Measurements from ENCODE around the gene PHEX.

The PHEX gene

DNA sequence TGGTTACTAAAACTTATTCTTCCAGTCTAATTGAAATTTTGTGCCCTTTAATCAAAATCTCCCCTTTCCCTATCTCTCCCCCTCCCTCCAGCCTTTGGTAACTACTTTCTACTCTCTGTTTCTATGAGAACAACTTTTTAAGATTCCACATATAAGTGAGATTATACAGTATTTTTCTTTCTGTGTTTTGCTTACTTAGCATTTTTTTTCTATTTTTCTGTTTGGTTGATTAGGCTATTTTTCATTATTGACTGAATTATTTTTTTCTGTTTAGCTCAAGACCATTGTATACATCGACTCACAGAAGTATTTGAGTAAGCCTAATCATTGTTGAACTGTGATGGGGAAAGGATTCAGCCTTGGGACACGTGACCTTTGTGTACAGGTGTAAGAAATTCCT is 116.4 kb downstream of the PHEX start:
- no peak for DNase-seq (ENCODE audit: low read depth)

DNA sequence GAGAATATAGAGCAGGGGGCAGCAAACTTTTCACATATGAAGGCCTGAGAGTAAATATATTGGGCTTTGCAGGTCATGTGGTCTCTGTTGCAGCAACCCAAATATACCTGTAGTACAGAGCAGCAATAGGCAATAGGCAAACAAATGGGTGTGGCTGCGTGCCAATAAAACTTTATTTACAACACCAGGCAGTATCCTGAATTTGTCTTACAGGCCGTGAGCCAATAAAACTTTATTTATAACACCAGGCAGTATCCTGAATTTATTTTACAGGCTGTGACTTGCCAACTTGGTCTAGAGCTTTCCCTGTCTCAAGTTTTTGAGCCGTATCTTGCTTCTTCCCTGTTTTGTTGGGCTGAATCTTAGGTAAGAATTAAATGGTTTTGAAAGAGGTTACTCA is 118.2 kb downstream of the PHEX start:
- DNase-seq (ENCODE audit: low read depth), result no peak

DNA sequence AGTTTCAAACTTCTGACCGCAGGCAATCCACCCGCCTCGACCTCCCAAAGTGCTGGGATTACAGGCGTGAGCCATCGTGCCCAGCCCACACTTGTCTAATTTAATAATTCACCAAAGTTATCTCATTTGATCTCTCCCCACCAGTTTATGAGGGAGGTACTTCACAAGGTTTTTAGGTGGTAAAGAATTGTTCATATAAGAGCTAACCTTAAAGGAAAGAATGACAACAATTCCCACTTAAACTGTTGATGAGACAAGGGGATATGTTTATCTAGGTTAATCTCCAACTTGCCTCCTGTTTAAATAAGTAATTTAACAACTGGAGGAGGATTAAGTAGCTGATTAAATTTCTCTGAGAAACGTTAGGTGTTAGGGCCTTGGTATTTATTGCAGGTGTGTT is 123.0 kb downstream of the PHEX start:
- no peak for DNase-seq (ENCODE audit: low read depth)

DNA sequence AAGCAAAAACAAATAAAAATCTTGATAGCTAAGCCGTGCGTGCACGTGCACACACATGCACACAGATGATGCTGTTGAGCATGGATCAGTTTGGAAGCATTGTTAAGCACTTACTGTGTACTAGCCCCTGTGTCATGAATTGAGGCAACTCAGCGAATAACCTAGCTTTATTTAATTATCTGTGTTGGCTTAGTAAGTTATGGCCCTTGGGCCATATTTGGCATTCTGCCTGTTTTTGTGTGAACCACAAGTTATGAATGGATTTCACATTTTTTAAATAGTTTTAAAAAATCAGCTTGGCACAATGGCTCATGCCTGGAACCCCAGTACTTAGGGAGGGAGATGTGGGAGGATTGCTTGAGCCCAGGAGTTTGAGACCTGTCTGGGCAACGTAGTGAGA is 126.9 kb downstream of the PHEX start:
- peak; percentile 69 for DNase-seq (ENCODE audit: low read depth)

DNA sequence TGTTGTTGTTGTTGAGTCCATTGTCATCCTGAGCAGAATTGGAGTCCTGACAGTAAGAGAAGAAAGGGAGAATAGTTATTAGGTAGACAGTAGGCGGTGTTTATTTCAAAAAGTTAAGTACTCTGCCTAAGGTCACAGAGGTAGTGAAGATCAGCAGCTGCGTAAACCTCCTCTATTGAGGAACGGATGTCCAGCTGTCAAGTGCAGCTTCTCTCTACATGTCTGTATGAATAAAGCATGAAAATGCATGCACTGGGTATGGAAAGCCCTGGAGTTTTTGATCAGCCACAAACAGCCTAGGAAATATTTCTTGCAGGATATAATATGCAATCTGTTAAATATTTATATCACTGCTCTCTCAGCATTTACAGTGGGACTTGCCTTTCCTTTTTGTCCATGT is 131.2 kb downstream of the PHEX start:
- DNase-seq (ENCODE audit: low read depth), result no peak

DNA sequence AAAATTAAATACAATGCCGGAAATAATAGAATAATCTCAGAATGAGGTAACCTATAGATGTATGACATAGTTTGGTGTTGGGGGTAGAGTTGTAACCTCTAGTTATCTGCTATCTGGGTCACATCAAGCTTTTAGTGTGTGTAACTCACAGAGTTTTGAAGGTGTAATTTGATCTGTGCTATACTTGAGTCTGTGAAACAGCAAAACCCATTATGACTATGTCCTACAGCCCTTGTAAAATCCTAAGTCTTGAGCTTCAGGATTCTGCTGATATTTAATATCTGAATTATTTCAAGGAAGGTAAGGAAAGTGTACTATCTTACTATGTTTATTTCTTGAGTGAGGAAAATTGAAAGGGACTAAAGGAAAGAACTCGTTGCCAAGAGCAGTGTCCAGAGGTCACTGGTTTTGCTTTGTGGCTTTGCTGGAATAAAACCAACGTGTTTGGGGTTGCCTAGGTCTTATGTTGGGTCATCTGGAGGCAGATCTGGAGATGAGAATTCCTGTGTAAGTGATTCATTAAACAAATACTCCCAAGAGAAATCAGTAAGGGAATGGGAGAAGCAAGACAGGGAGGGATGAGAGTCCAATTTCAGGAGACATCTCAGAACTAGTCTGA is 132.8 kb downstream of the PHEX start:
- peak; percentile 27 for DNase-seq (ENCODE audit: low read depth)

DNA sequence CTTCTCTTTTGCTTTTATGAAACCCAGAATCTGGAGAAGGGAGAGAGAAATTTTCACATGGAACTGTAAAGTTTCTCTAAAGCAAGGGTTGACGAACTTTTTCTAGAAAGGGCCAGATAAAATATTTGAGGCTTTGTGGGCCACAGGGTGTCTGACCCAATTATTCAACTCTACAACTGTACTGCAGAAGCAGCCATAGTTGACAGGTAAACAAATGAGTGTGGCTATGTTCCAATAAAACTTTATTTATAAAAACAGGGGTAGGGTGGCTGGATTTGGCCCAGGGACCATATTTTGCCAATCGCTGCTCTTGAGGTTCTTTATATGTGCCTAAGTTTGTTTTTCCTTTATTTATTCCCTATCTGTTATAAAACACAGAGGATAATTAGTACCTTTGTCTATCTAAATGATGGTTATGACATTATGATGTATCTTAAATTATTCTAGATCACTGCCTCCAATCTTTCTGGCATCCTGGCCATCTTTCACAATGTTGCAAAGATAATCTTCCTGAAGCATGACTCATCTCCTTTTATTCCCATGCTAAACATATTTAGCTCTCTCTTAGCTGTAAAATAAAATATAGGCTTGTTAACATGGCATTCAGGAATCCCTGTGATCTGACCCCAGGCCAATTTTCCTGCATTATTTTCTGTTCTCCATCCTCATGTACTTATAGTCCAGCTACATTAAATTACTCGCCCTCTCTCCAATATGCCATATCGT is 133.8 kb downstream of the PHEX start:
- peak; percentile 62 for DNase-seq (ENCODE audit: low read depth)

DNA sequence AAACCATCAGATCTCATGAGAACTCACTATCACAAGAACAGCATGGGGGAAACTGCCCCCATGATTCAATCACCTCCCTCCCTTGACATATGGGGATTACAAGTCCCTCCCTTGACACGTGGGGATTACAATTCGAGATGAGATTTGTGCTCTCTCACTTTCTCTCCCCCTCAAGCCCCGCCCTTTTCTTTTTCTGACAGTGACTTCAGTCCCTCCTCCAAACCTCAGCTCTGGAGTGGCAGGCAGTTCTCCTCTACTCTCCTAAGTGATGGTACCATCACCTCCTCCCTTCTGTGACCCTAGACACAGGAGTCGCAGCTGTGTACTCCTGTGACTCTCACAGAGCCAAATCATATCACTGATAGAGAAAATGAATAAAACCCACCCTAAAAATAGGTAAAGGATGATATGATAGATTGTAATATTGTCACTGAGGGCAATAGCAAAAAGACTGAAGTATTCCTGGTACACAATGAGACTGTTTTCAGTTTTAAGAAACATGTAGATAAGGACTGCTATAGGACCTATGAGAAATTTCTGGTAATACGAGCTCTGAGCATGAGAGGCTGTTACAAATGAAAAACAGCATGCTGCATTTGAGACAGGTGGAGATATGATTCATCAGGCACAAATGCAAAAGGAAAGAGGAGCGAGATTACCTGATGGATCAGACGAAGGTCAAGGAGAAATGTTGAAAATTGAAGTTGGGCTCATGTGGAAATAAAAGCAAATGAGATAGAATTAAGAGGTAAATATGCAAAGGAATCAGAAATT is 139.3 kb downstream of the PHEX start:
- DNase-seq (ENCODE audit: low read depth), result no peak

DNA sequence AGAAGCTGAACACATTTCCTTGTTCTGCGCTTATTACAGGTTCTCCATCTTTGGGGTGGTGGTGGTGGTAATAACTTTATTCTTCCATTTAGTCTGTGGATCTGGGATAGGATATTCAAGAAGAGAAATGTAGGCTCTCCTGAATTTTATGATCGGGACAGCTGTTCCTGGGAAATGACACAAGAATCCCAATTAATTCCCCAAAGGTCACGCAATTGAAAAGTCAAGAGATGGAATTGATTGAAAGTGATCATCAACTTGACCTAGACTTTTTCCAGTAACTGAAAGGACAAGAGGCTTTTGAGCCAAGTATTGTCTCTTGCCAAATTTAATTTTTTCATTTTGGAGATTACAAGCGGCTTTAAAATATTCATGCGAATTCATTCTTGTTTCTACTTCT is 141.8 kb downstream of the PHEX start:
- no peak for DNase-seq (ENCODE audit: low read depth)

DNA sequence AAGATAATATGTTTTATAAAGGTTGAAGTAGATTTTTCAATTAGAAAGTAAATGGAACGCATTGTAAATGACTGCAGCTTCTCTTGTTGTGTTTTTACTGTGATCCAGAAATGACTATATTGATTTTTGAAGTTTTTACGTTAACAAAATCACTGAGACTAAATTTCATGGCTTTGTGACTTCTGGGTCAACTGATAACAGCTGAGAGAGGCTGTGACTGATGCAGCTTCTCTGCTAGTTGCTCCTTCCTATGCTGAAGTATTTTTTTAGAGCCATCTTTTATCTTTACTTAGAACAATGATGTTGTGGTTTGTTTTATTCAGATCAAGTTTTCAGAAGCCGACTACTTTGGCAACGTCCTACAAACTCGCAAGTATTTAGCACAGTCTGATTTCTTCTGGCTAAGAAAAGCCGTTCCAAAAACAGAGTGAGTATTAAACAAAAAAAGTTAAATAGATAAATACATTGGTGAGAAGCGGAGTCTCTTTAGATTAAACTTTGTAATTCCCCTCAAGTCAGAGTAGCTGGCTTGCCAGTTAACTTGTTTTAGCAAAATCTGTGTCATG is 145.9 kb downstream of the PHEX start:
- no peak for DNase-seq (ENCODE audit: low read depth)

DNA sequence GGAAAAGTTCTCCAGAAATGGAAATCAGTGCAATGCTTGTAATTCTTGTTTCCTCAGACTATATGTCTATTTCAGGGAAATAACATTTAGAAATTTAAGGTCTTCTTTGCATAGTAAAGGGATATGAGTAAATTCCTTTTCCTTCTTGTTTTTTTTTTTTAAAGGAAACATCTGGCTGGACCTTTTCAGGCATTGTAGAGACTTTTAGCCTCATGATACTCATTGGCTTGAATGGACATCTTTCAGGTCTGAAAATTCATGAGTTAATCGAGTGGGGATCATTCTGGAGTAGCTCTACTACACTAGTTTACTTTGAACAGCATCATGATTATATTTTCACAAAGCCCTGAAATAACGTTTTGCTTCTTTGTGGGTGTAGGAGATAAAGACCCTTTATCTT is 152.0 kb downstream of the PHEX start:
- no peak for DNase-seq (ENCODE audit: low read depth)

DNA sequence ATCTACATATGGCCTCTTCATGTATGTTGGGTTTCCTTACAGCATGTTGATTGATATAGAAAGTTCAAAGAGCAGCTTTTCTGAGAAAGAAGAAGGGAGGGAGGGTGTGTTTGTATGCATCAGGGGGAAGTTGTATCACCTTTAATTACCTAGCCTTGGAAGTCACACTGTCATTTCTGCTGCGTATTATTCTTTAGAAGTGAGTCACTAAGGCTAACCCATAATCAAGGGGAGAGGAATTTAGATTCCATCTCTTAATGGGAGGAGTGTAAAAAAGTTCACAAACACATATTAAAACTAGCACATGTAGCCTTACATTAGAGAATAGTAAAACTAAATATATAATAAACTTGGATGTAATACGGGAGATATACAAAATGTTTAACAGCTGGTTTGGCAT is 154.0 kb downstream of the PHEX start:
- no peak for DNase-seq (ENCODE audit: low read depth)

DNA sequence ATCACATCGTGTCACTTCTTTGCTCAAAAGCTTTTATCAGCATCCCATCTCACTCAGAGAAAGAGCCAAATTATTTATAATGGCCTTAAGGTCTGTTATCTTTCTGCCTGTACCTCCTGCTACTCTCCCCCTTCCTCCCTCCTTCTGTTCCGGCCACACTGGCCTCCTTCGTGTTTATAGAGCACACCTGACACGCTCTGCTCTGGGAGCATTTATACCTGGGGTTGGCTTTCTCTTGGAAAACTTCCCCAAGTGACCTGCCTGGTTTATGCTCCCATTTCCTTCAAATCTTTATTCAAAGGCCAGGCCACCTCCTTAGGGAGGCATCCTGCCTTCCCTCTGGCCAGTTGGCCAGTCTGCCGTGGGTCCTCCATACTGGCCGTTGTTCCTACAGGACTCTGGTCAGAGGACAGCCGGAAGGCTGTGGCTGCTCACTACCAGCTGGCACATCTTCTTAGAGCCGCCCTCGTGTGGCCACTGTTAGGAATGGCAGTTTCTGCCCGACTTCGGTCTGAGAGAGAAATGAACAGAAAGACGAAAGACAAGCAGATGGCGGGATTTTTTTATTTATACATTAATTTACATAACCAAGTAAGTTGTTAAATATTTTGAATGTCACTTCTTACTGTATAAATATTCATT is 160.4 kb downstream of the PHEX start:
- peak; percentile 52 for DNase-seq (ENCODE audit: low read depth)

DNA sequence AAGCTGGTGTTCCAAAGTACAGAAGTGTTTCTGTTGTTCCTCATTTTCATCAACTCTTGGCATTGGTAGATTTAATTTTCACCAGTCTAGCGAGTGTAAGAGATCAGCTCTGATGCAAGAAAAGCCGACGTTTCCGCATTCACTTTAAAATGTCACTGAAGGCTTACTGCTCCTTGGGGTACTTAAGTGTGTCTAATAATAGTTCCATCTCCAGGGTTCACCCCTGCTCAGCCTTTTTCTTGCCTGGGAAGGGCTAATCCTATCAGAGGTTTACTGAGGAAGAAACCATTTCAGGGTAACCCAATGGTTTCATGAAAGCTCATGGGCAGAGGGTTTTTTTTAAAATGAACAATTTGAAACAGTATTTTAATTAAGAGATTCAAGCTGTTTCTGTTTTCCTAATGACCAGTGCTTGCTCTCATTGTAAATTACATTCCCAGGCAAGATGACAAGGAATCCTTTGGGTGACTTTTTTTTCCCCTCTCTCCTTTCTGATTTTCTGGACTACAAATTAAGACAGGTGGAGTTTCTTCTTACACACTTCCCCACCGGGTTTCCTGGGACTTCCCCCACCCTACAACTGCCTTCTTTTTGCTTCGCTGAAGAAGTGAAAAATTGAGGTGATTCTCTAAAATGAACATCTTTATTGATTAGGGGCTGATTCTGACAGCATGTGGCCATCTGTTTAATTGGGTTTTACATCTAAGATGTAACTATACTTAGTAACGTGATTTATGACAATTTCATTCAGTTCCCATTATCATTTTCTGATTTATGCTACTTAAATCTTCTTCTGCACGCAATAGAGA is 161.9 kb downstream of the PHEX start:
- no peak for DNase-seq (ENCODE audit: low read depth)

DNA sequence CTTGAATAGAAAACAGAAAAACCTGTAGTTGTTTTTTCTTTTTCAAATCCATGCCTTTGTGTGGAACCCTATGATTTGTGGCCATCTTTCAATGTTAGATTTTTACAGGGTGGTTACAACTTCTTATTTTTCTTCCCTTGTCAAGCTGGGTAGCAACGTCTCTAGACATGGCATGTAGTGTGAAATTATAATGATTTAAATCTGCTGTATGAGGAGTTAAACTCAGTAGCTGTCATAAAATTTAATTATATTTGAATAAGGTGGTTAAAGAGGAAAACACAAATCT is 162.5 kb downstream of the PHEX start:
- no peak for DNase-seq (ENCODE audit: low read depth)

DNA sequence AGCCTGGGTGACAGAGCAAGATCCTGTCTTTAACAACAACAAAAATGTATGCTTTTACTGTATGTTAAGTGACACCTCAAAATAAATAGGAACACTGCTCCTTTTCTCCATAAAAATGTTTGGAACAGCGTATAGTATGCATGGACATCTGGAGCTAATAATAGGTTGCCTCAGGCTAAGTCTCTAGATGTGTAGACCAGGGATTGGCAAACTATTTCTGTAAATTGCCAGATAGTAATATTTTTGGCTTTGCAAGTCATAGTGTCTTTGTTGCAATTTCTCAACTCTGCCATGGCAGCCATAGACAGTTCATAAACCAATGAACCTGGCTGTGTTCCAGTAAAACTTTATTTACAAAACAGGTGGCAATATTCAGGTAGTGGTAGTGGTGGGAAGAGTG is 164.0 kb downstream of the PHEX start:
- DNase-seq (ENCODE audit: low read depth), result no peak

DNA sequence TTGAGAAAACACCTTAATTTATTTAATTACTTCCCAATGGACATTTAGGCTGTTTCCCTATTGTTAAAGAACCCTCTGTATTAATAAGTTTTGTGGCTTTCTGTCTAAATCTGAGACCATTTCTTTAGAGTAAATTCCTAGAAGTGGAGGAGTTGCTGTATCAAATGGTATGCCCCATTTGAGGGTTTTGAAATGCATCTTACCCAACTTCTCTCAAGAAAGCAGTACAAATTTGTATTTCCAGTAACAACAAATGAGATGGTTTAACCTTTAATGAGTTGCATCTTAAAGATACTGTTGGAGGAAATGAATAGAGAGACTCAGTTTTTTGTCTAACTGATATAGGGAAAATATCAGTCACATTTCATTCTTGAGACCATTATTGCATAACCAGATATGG is 170.1 kb downstream of the PHEX start:
- DNase-seq (ENCODE audit: low read depth), result no peak

DNA sequence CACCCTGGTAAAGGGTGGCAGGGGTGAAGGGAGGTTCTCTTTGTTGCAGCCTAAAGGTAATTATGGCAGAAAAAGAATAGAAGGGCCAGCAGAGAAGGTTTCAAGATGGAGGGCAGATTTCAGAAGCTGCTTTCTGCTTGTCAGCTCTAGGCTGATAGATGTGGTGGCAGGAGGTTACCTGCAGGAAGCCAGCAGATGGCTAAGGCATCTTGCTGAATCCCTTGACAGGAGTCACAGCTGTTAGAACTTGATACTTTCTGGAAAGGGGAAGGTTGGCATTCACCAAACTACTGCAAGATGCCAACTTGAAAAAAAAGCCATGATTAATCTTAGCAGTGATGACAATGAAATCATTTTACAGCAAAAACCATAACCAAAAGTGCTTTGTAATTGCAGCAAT is 171.1 kb downstream of the PHEX start:
- DNase-seq (ENCODE audit: low read depth), result no peak

DNA sequence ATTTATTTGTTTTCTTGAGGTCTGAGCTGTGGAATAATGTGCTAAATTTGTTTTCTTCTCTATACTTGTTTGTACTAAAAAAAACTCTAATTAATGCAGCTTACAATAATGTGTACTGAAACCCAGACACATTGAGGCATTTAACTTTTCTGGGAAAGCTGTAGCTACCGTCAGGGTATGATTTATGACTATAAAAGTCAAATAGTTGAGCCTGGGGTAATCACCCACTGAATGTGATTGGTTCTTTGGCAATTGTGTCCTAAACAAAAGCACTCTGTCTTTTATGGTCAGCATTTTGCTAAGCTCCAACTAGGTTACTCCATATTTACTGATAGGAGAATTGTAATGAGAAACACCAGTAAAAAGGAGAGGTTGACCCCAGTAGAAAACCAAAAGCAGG is 174.7 kb downstream of the PHEX start:
- DNase-seq (ENCODE audit: low read depth), result no peak

DNA sequence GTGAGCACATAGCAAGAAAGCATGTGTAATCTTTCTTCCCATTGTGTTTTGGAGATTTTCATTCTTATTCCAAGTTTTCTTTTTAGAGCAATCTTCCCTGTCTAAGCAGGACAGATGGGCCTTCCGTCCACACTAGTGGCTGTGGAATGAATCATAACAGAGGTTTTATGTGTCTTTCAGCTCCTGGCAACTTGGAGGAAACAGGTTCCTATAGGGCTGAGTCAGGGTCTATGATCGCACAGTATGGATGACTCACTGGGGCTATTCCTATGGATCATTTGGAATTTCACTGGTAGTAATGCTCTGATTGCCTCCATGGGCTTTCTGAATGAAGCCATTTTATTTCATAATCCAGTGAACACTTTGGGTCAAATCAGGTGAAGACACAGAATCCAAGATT is 188.8 kb downstream of the PHEX start:
- peak; percentile 60 for DNase-seq (ENCODE audit: low read depth)

DNA sequence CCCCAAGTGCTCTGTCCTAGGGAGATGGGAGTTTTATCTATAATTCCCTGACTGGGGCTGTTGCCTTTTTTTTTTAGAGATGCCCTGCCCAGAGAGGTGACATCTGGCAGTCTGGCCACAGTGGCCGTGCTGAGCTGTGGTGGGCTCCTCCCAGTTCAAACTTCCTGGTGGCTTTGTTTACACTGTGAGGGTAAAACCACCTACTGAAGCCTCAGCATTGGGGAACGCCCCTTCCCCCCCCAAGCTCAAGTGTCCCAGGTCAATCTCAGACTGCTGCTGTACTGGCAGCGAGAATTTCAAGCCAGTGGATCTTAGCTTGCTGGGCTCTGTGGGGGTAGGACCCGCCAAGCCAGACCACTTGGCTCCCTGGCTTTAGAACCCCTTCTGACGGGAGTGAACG is 202.3 kb downstream of the PHEX start:
- DNase-seq (ENCODE audit: low read depth), result no peak

DNA sequence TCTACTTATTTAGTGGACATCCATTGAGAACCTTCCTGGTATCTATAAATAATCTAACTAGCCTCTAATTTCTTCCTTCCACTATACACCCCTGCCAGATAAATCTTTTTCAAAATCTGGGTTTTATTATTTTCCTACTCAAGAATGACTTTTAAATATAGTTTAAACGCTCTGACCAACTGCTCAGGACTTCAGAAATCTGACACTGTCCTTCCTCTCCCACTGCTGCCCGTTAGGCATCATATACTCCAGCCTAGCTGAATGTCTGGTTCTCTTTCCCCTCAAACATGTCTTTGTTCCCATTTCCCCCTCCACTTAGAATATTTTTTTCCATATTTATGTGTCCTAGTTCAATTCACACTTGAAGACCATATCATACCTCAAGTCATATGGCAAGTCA is 205.4 kb downstream of the PHEX start:
- DNase-seq (ENCODE audit: low read depth), result peak; percentile 9

Measured in iris pigment epithelial cell (primary cell).